ENCODE results near the gene MYEOV.

The MYEOV gene

DNA sequence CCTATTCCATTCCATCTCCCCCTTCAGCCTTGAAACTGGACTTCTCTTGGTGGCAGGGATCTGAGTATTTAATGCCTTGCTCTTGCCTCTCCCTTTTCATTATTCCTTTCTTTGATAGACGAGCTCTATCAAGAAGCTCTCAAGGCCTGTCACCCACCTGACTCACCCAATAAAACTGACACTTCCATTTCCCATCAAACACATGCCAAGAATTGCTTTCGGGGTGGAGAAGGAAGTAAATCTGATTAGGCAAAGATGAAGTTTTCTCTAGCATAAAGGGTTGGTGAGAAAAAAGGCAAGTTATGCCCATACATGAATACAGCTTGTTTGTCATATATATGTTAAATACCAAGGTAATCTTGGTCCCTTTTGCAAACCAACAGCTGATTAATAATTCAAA, 34.9 kb upstream of the MYEOV start:
- H3K4me3 ChIP-seq (ENCODE audit: low read depth, low read length), result no peak overlapping the region
- TF ChIP-seq, protein P1, sequence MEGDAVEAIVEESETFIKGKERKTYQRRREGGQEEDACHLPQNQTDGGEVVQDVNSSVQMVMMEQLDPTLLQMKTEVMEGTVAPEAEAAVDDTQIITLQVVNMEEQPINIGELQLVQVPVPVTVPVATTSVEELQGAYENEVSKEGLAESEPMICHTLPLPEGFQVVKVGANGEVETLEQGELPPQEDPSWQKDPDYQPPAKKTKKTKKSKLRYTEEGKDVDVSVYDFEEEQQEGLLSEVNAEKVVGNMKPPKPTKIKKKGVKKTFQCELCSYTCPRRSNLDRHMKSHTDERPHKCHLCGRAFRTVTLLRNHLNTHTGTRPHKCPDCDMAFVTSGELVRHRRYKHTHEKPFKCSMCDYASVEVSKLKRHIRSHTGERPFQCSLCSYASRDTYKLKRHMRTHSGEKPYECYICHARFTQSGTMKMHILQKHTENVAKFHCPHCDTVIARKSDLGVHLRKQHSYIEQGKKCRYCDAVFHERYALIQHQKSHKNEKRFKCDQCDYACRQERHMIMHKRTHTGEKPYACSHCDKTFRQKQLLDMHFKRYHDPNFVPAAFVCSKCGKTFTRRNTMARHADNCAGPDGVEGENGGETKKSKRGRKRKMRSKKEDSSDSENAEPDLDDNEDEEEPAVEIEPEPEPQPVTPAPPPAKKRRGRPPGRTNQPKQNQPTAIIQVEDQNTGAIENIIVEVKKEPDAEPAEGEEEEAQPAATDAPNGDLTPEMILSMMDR (IDR thresholded peaks at IDR 0.05; ENCODE audit: low read depth, low read length, missing control alignments), result no peak
- DNase-seq (ENCODE audit: low read depth), result no peak

DNA sequence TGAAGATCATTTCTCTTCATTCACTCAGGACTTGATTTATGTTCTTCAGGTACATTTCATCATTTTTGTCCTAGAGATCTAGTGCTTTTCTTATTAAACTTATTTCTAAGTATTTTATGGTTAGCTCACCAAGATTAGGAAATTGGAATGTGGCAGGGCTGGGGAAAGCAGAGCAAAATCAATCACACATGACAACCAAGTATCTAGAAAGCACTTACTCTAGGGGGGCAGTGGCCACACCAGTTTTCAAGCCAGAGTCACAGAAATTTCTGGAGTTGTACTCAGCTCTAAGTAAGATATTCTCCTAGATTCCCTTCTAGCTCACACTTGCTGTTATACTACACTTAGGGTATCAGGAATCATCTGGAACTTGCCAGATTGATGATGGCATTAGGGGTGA, 33.3 kb upstream of the MYEOV start:
- TF ChIP-seq, protein P1 (IDR thresholded peaks at IDR 0.05; ENCODE audit: low read depth, low read length, missing control alignments), result no peak
- no peak overlapping the region for H3K4me3 ChIP-seq (ENCODE audit: low read depth, low read length)
- no peak for DNase-seq (ENCODE audit: low read depth)

DNA sequence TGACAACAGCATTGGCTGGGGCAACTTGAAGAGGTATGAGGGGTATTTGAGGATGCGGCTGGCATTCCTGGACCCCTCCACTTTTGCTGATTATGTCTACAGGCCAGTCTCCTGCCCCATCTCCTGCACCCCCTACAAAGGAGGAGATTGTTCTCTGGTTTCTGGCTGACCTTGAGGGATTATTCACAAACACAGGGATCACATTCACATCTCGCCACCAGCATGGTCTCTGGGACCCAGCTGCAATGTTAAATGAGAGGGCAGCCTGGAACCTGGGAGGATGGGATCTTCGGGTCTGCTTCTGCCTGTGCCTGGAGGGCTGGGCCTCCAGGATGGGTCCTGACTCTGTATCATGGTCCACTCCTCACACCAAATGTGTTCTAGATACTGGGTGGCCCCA, 32.8 kb upstream of the MYEOV start:
- H3K4me3 ChIP-seq (ENCODE audit: low read depth, low read length), result no peak overlapping the region
- TF ChIP-seq, protein P1 (IDR thresholded peaks at IDR 0.05; ENCODE audit: low read depth, low read length, missing control alignments), result no peak
- no peak for DNase-seq (ENCODE audit: low read depth)

DNA sequence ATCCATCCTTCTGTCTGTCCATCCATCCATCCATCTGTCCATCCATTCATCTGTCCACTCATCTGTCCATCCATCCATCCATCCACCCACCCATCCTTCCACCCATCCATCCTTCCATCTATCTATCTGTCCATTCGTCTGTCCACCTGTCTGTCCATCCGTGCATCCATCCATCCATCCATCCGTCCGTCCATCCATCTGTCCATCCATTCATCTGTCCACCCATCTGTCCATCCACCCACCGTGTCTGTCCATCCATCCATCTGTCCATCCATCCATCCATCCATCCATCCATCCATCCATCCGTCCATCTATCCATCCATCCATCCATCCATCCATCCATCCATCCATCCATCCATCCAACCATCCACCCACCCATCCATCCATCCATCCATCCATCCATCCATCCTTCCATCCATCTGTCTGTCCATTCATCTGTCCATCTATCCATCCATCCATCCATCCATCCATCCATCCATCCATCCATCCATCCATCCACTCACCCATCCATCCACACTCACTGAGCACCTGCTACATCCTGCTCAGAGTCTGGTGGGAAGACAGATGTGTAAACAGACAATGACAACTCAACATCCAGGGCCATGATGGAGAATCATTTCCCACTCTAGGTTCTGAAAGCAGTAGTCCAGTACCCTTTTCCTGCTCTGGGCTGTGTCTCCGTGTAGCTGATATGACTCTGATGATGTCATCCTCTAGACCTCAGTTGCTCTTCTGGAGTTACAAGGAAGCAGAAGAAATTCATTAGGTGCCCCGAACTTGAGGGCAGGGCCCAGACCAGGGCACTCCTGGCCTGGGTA, 30.8 kb upstream of the MYEOV start:
- DNase-seq (ENCODE audit: low read depth), result no peak
- H3K4me3 ChIP-seq (ENCODE audit: low read depth, low read length), result no peak overlapping the region
- TF ChIP-seq, protein P1 (IDR thresholded peaks at IDR 0.05; ENCODE audit: low read depth, low read length, missing control alignments), result no peak

DNA sequence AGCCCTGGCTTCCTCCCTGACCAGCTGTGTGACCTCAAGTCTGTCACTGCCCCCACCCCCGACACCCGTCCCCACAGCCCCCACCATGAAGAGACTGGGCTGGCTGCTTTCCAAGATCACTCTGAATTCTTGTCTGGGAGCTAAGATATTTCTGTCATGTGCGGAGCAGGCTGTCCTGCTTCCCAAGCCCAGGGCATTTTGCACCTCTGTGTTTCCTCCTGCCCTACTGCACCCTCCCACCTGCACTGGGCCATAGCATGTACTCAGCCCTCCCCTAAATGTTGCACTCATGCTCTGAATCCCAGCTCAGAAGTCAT, 30.3 kb upstream of the MYEOV start:
- TF ChIP-seq, protein P1 (IDR thresholded peaks at IDR 0.05; ENCODE audit: low read depth, low read length, missing control alignments), result no peak

DNA sequence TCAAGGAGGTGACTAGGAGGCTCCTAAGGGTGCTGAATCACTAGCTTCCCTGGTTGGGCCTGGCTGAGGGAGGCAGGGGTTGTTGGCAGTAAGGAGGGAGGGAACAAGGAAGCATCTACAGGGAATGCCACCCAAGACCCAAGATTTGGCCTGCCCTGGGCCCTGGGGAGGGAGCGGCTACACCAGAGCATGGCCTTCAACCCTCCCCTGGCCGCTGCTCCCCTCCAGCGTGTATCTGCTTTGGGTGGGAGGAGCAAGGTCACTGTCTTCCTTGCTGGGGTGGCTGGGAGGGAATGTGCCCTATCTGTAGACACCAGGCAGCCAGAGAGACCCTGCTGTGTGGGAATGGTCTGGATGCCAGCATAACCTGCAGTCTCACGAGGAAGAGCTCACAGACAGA, 29.5 kb upstream of the MYEOV start:
- no peak overlapping the region for H3K4me3 ChIP-seq (ENCODE audit: low read depth, low read length)
- TF ChIP-seq, protein P1 (IDR thresholded peaks at IDR 0.05; ENCODE audit: low read depth, low read length, missing control alignments), result no peak
- DNase-seq (ENCODE audit: low read depth), result no peak

More for the DNA sequence above, 30.3 kb upstream of the MYEOV start:
- no peak for DNase-seq (ENCODE audit: low read depth)
- no peak overlapping the region for H3K4me3 ChIP-seq (ENCODE audit: low read depth, low read length)

DNA sequence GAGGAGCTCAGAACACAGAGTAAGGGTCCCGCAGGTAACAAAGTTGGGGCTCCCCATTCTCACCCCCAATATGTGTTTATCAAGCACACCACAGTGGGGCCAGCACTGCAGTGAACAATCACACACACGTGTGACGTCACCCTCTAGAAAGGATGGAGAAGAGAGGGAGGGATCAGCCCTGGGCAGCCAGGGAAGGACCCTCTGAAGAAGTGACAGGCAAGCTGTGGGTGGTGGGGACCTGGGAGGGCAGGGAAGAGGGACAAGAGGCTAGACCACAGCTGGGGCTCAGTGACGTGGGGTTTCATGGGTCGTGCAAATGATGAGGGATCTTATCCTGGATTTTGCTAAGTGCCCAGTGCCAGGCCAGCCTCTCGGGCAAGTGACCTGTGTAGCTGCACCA, 28.7 kb upstream of the MYEOV start:
- no peak overlapping the region for H3K4me3 ChIP-seq (ENCODE audit: low read depth, low read length)
- TF ChIP-seq, protein P1 (IDR thresholded peaks at IDR 0.05; ENCODE audit: low read depth, low read length, missing control alignments), result no peak
- DNase-seq (ENCODE audit: low read depth), result no peak
